ENCODE measurements around the gene DACH2. TPM values are rescaled to one million over a fixed set of nuclear protein-coding genes. Genes with fewer than 3 reads are reported as not detected.

The DACH2 gene
- total RNA-seq, 4 donors from 2014 or later = not detected

DNA sequence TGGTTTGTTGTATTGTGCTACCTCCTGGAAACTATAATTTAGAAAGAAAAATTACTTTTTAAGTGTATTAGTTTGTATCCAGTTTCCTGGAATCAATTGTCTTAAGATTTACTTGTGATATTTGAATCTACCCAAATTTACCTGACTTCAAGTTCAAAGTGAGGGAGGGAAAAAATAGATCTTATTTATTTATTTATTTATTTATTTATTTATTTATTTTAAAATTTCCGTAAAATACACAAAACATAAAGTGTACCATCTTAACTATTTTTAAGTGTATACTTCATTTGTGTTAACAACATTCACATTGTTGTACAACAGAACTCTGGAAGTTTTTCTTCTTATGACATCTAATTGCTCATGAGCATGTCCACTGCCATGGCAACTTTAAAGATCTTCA lies 356.0 kb downstream of the DACH2 start:
- H3K4me1 ChIP-seq = no peaks in the 10 kb centered on the region
- no peak overlapping the region for H3K4me3 ChIP-seq
- H3K27me3 ChIP-seq = peaks cover 0 to 2% (median 0%) of the 10 kb centered on the region in 3 donors
- DNase-seq = no peak
- no peak for ATAC-seq
- TF ChIP-seq, protein P1, sequence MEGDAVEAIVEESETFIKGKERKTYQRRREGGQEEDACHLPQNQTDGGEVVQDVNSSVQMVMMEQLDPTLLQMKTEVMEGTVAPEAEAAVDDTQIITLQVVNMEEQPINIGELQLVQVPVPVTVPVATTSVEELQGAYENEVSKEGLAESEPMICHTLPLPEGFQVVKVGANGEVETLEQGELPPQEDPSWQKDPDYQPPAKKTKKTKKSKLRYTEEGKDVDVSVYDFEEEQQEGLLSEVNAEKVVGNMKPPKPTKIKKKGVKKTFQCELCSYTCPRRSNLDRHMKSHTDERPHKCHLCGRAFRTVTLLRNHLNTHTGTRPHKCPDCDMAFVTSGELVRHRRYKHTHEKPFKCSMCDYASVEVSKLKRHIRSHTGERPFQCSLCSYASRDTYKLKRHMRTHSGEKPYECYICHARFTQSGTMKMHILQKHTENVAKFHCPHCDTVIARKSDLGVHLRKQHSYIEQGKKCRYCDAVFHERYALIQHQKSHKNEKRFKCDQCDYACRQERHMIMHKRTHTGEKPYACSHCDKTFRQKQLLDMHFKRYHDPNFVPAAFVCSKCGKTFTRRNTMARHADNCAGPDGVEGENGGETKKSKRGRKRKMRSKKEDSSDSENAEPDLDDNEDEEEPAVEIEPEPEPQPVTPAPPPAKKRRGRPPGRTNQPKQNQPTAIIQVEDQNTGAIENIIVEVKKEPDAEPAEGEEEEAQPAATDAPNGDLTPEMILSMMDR (IDR thresholded peaks at IDR 0.05 in 4 of 5, conservative IDR thresholded peaks at IDR 0.05 in 1 of 5) = no peak
- no peak for TF ChIP-seq POLR2A (IDR thresholded peaks at IDR 0.05)
- in situ Hi-C loops (cut with MboI; ENCODE audit: low sequenced_read_pairs in 4 of 4) = no loop called here
- H3K36me3 ChIP-seq = no peaks in the 10 kb centered on the region
- H3K27ac ChIP-seq = no peak overlapping the region
- H3K9me3 ChIP-seq = no peaks in the 10 kb centered on the region
- intact Hi-C loops (cut with DNase I; ENCODE audit: low total_unique reads) = no loop called here

DNA sequence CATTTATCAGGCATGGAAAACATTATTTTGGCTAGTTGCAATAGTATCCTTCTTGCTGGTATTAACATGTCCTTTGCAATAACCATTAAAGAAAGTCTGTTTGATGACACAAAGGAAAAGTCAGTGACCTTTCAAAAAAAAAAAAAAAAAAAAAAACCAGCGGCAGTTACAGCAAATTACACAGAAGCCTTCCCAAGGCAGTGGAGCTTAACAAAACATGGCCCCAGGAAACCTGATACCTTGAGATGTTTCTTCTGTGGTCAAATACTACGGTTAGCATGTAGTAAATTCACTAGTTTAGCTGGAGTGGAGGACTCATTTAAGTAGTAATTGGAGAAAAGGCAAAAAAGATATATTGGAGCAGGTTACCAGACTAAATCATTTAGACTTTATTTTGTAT lies 359.1 kb downstream of the DACH2 start:
- Histone ChIP-seq H3K36me3 (no peaks in the 10 kb centered on the region), H3K4me3 (no peak overlapping the region), H3K27me3 (peaks cover 0 to 2% (median 0%) of the 10 kb centered on the region in 3 donors), H3K27ac (no peak overlapping the region), H3K4me1 (no peaks in the 10 kb centered on the region), H3K9me3 (no peaks in the 10 kb centered on the region)
- TF ChIP-seq POLR2A (IDR thresholded peaks at IDR 0.05) = no peak
- TF ChIP-seq, protein P1 (IDR thresholded peaks at IDR 0.05 in 4 of 5, conservative IDR thresholded peaks at IDR 0.05 in 1 of 5) = no peak
- in situ Hi-C loops (cut with MboI; ENCODE audit: low sequenced_read_pairs in 4 of 4) (no loop called here), intact Hi-C loops (cut with DNase I; ENCODE audit: low total_unique reads) (no loop called here)
- ATAC-seq (no peak), DNase-seq (no peak)

GRCh38 chrX:86579777-86580176 lies 431.5 kb downstream of the DACH2 start:
- Histone ChIP-seq H3K4me3 (no peak overlapping the region), H3K36me3 (no peaks in the 10 kb centered on the region), H3K4me1 (no peaks in the 10 kb centered on the region), H3K9me3 (no peaks in the 10 kb centered on the region), H3K27ac (no peak overlapping the region), H3K27me3 (no peaks in the 10 kb centered on the region)
- ATAC-seq (no peak), DNase-seq (no peak)
- TF ChIP-seq POLR2A (IDR thresholded peaks at IDR 0.05) = no peak
- TF ChIP-seq, protein P1 (IDR thresholded peaks at IDR 0.05 in 4 of 5, conservative IDR thresholded peaks at IDR 0.05 in 1 of 5) = no peak
- intact Hi-C loops (cut with DNase I; ENCODE audit: low total_unique reads) = no loop called here
- in situ Hi-C loops (cut with MboI; ENCODE audit: low sequenced_read_pairs in 4 of 4) = no loop called here

- in situ Hi-C loops (cut with MboI; ENCODE audit: low sequenced_read_pairs in 4 of 4) = no loop called here
- no peak overlapping the region for H3K4me3 ChIP-seq
Measured at GRCh38 chrX:86604607-86605006, 456.4 kb downstream of the DACH2 start.

More at GRCh38 chrX:86604607-86605006, 456.4 kb downstream of the DACH2 start:
- ATAC-seq (no peak), DNase-seq (no peak)
- intact Hi-C loops (cut with DNase I; ENCODE audit: low total_unique reads) = loop anchor here (5.0 kb wide), 1 partner anchor 283 kb away; no protein-coding TSS in a partner anchor
- no peaks in the 10 kb centered on the region for H3K27me3 ChIP-seq
- H3K4me1 ChIP-seq = no peaks in the 10 kb centered on the region
- H3K9me3 ChIP-seq = no peaks in the 10 kb centered on the region
- H3K27ac ChIP-seq = no peak overlapping the region
- no peaks in the 10 kb centered on the region for H3K36me3 ChIP-seq
- no peak for TF ChIP-seq POLR2A (IDR thresholded peaks at IDR 0.05)
- TF ChIP-seq, protein P1 (IDR thresholded peaks at IDR 0.05 in 4 of 5, conservative IDR thresholded peaks at IDR 0.05 in 1 of 5) = no peak
